CD4-positive, alpha-beta T cell (primary cell): Measurements from ENCODE around the gene PCDH1. TPM values are rescaled to one million over a fixed set of nuclear protein-coding genes. Genes with fewer than 3 reads are reported as not detected.

ENCODE experiments used
- ATAC-seq: fragments of 200-7000 bp; cut with Tn5 transposase; one replicate; pipeline ENCODE4 v1.10.0; 2022; ENCODE audit warnings: mild to moderate bottlenecking; ENCODE audit not compliant: poor library complexity
- CTCF ChIA-PET: fragments of 350-600 bp; sonication (Branson Sonifier 250); formaldehyde crosslinking; loops from one replicate; lab custom pipeline; 2021; ENCODE audit warnings: antibody characterized with exemption, inconsistent platforms; lab: Charles Lee
- POLR2A ChIA-PET: fragments of 350-600 bp; sonication (Branson Sonifier 250); formaldehyde crosslinking; loops from one replicate; lab custom pipeline; 2021; ENCODE audit warnings: antibody characterized with exemption, inconsistent platforms; lab: Charles Lee
- DNase-seq, 14 experiments: peaks; one replicate each; pipeline ENCODE4 v3.0.0-alpha.2; 2013 to 2020; ENCODE audit warnings: mixed read lengths in 2 of 14
- H3K27ac ChIP-seq, 2 donors: one replicate each; pipeline versions ENCODE4 v1.5.1 to v1.7.0; 2013; ENCODE audit warnings: low read length in 2 of 2, low read depth in 1 of 2, mild to moderate bottlenecking in 1 of 2
- H3K27me3 ChIP-seq, 2 experiments: 1 replicate in 1 of 2; 2 replicates in 1 of 2; pipeline versions ENCODE4 v1.6.1 to v1.7.0; 2013; ENCODE audit warnings: low read length in 2 of 2, control low read depth in 1 of 2, mild to moderate bottlenecking in 1 of 2, moderate library complexity in 1 of 2; ENCODE audit not compliant: insufficient read depth in 2 of 2, control insufficient read depth in 1 of 2
- H3K36me3 ChIP-seq: one replicate; pipeline ENCODE4 v1.6.1; 2013; ENCODE audit warnings: low read length, control low read depth; ENCODE audit not compliant: insufficient read depth
- H3K4me1 ChIP-seq: one replicate; pipeline ENCODE4 v1.6.1; 2013; ENCODE audit warnings: low read length, control low read depth; ENCODE audit not compliant: insufficient read depth
- H3K4me3 ChIP-seq: one replicate; pipeline ENCODE4 v1.5.1; 2013; ENCODE audit warnings: mild to moderate bottlenecking, low read length, moderate library complexity
- H3K9me3 ChIP-seq, 2 experiments: 1 replicate in 1 of 2; 2 replicates in 1 of 2; pipeline versions ENCODE4 v1.6.1 to v1.7.0; 2013; ENCODE audit warnings: low read length in 2 of 2, mild to moderate bottlenecking in 2 of 2, control low read depth in 1 of 2, moderate library complexity in 1 of 2; ENCODE audit not compliant: control insufficient read depth in 1 of 2, insufficient read depth in 1 of 2
- H3K27ac Mint-ChIP-seq: one replicate; pipeline ENCODE4 v1.8.0; 2020; ENCODE audit warnings: mixed read lengths
- H3K27me3 Mint-ChIP-seq: one replicate; pipeline ENCODE4 v1.8.0; 2021; ENCODE audit warnings: mixed read lengths
- H3K36me3 Mint-ChIP-seq: one replicate; pipeline ENCODE4 v1.8.0; 2021; ENCODE audit warnings: low read depth, mixed read lengths
- H3K4me1 Mint-ChIP-seq: one replicate; pipeline ENCODE4 v1.8.0; 2021; ENCODE audit warnings: low read depth, mixed read lengths
- H3K4me3 Mint-ChIP-seq: one replicate; pipeline ENCODE4 v1.8.0; 2020; ENCODE audit warnings: mild to moderate bottlenecking, mixed read lengths
- H3K9me3 Mint-ChIP-seq: one replicate; pipeline ENCODE4 v1.8.0; 2020; ENCODE audit warnings: mixed read lengths
- CTCF ChIP-seq: fragments of 200-600 bp; IDR thresholded peaks from one replicate; pipeline ENCODE4 v1.8.0; 2022; ENCODE audit warnings: antibody characterized with exemption, mild to moderate bottlenecking
- intact Hi-C, 2 experiments: fragments of 100-400 bp; cut with DNase I in 1 of 2; cut with micrococcal nuclease in 1 of 2; formaldehyde crosslinking; loops; one replicate each; pipeline versions ENCODE4 v1.15.1 to v1.9.0; 2023 to 2025; cut with DNase I, micrococcal nuclease
- total RNA-seq, 174 experiments: library from RNA in 2 of 174; stranded (reverse) in 2 of 174; gene quantifications; one replicate each; pipeline ENCODE4 v1.2.3 and lab custom pipeline; 2021 to 2026

Gene PCDH1
- total RNA-seq, 2 experiments from 2014 or later, result 0.17 TPM; not detected in 1

GRCh38 chr5:141806626-141807025, 71.6 kb downstream of the PCDH1 start:
- peaks cover 0 to 3% of the 10 kb centered on the region in 2 experiments for H3K9me3 ChIP-seq
- no peaks in the 10 kb centered on the region for H3K4me1 ChIP-seq
- no peak overlapping the region for H3K4me3 ChIP-seq
- ChIA-PET POLR2A (no interaction called here), CTCF (no interaction called here)
- peaks cover 39 to 67% of the 10 kb centered on the region in 2 experiments for H3K27me3 ChIP-seq
- H3K4me1 Mint-ChIP-seq, result no peaks in the 10 kb centered on the region
- intact Hi-C loops, result no loop called here
- H3K27ac ChIP-seq, result no peak overlapping the region
- no peak overlapping the region for H3K27ac Mint-ChIP-seq
- TF ChIP-seq CTCF, result no peak
- no peaks in the 10 kb centered on the region for H3K36me3 ChIP-seq
- H3K27me3 Mint-ChIP-seq, result peaks cover 87% of the 10 kb centered on the region
- H3K9me3 Mint-ChIP-seq, result no peaks in the 10 kb centered on the region
- ATAC-seq (no peak), DNase-seq (no peak)
- no peaks in the 10 kb centered on the region for H3K36me3 Mint-ChIP-seq
- H3K4me3 Mint-ChIP-seq, result no peak overlapping the region

GRCh38 chr5:141805874-141806595, 72.2 kb downstream of the PCDH1 start:
- no peak for TF ChIP-seq CTCF
- H3K36me3 Mint-ChIP-seq, result no peaks in the 10 kb centered on the region
- intact Hi-C loops, result no loop called here
- no peaks in the 10 kb centered on the region for H3K4me1 Mint-ChIP-seq
- no peak overlapping the region for H3K27ac ChIP-seq
- DNase-seq (no peak), ATAC-seq (no peak)
- no peaks in the 10 kb centered on the region for H3K9me3 Mint-ChIP-seq
- POLR2A ChIA-PET, result no interaction called here
- H3K4me3 ChIP-seq, result no peak overlapping the region
- H3K27me3 ChIP-seq, result peaks cover 35 to 61% of the 10 kb centered on the region in 2 experiments
- no peaks in the 10 kb centered on the region for H3K36me3 ChIP-seq
- H3K9me3 ChIP-seq, result peaks cover 0 to 3% of the 10 kb centered on the region in 2 experiments
- peaks cover 81% of the 10 kb centered on the region for H3K27me3 Mint-ChIP-seq
- CTCF ChIA-PET, result no interaction called here
- H3K4me3 Mint-ChIP-seq, result no peak overlapping the region
- H3K4me1 ChIP-seq, result no peaks in the 10 kb centered on the region
- no peak overlapping the region for H3K27ac Mint-ChIP-seq

GRCh38 chr5:141804475-141804874, 73.7 kb downstream of the PCDH1 start:
- DNase-seq, result no peak

More at GRCh38 chr5:141804475-141804874, 73.7 kb downstream of the PCDH1 start:
- no peak overlapping the region for H3K4me3 Mint-ChIP-seq
- Histone ChIP-seq H3K27me3 (peaks cover 29 to 60% of the 10 kb centered on the region in 2 experiments), H3K4me3 (no peak overlapping the region), H3K9me3 (peaks cover 0 to 3% of the 10 kb centered on the region in 2 experiments), H3K27ac (no peak overlapping the region), H3K4me1 (no peaks in the 10 kb centered on the region), H3K36me3 (no peaks in the 10 kb centered on the region)
- no peaks in the 10 kb centered on the region for H3K36me3 Mint-ChIP-seq
- intact Hi-C loops, result no loop called here
- no peak for ATAC-seq
- no peak overlapping the region for H3K27ac Mint-ChIP-seq
- ChIA-PET CTCF (interaction anchor here (1.6 kb wide), 1 partner anchor 75 kb away, joined by 3 read pairs; no protein-coding TSS in a partner anchor), POLR2A (no interaction called here)
- no peak for TF ChIP-seq CTCF
- H3K27me3 Mint-ChIP-seq, result peaks cover 69% of the 10 kb centered on the region
- H3K9me3 Mint-ChIP-seq, result no peaks in the 10 kb centered on the region
- H3K4me1 Mint-ChIP-seq, result no peaks in the 10 kb centered on the region

Other genes starting within 250 kb of the PCDH1 start
- 10 to 100 TPM; 51.1 to 52.7 TPM for gene HDAC3, start 241.6 kb downstream of the PCDH1 start, total RNA-seq
- gene RELL2, start 241.4 kb downstream of the PCDH1 start, total RNA-seq, result 10 to 100 TPM; 10.9 to 11.4 TPM
- 10 to 100 TPM; 79.8 to 86.8 TPM for gene FCHSD1, start 227.0 kb downstream of the PCDH1 start, total RNA-seq
- under 1 TPM; 0.30 to 0.31 TPM for gene ARAP3, start 196.2 kb downstream of the PCDH1 start, total RNA-seq
- 10 to 100 TPM; 60.0 to 61.1 TPM for gene DELE1, start 45.5 kb upstream of the PCDH1 start, total RNA-seq
- not detected for gene PCDH12, start 79.8 kb upstream of the PCDH1 start, total RNA-seq
- 10 to 100 TPM in 1 of 2 experiments, 1 to 10 TPM in 1; 8.9 to 10.7 TPM for gene RNF14, start 90.7 kb upstream of the PCDH1 start, total RNA-seq
- 1 to 10 TPM; 5.8 to 6.6 TPM for gene GNPDA1, start 134.6 kb upstream of the PCDH1 start, total RNA-seq
- gene NDFIP1, start 230.4 kb upstream of the PCDH1 start, total RNA-seq, result 100 to 1,000 TPM; 185 to 192 TPM